CD4-positive, alpha-beta memory T cell (primary cell): ENCODE data around the gene AGPAT3. TPM values are rescaled to one million over a fixed set of nuclear protein-coding genes. Genes with fewer than 3 reads are reported as not detected.
A peak's percentile ranks its signal among the peaks of the same experiment; 100 is the strongest.
"Not testable (repeated sequence)": the region's sequence is repeated elsewhere in the genome, so short reads cannot be mapped to it uniquely, and the experiment has no call there.

ENCODE experiments used
- CTCF ChIA-PET: fragments of 350-600 bp; sonication (Branson Sonifier 250); formaldehyde crosslinking; loops from one replicate; lab custom pipeline; 2021; ENCODE audit warnings: inconsistent platforms; ENCODE audit not compliant: partially characterized antibody; lab: Charles Lee
- POLR2A ChIA-PET: fragments of 350-600 bp; sonication (Branson Sonifier 250); formaldehyde crosslinking; loops from one replicate; lab custom pipeline; 2021; ENCODE audit not compliant: partially characterized antibody; lab: Charles Lee
- DNase-seq, 5 donors: peaks; one replicate each; pipeline versions ENCODE4 v3.0.0 to v3.0.0-alpha.2; 2020 to 2022; ENCODE audit warnings: mixed read lengths in 1 of 5
- H3K27ac ChIP-seq: one replicate; pipeline ENCODE4 v1.7.0; 2013; ENCODE audit warnings: low read depth, low read length
- H3K27me3 ChIP-seq: 2 replicates; pipeline ENCODE4 v1.7.0; 2013; ENCODE audit warnings: mild to moderate bottlenecking, low read length, moderate library complexity; ENCODE audit not compliant: insufficient read depth
- H3K36me3 ChIP-seq: 2 replicates; pipeline ENCODE4 v1.7.0; 2013; ENCODE audit warnings: mild to moderate bottlenecking, low read length, moderate library complexity; ENCODE audit not compliant: insufficient read depth
- H3K4me1 ChIP-seq: 2 replicates; pipeline ENCODE4 v1.7.0; 2013; ENCODE audit warnings: mild to moderate bottlenecking, low read length, moderate library complexity; ENCODE audit not compliant: insufficient read depth
- H3K4me3 ChIP-seq, 2 donors: one replicate each; pipeline ENCODE4 v1.7.0; 2013; ENCODE audit warnings: low read length in 2 of 2, mild to moderate bottlenecking in 1 of 2
- H3K9me3 ChIP-seq, 2 donors: one replicate each; pipeline ENCODE4 v1.7.0; 2013; ENCODE audit warnings: low read length in 2 of 2, control low read depth in 1 of 2; ENCODE audit not compliant: control insufficient read depth in 1 of 2
- H3K27ac Mint-ChIP-seq, 7 donors: one replicate each; pipeline ENCODE4 v1.8.0; 2020 to 2021; ENCODE audit warnings: mixed read lengths in 7 of 7, mild to moderate bottlenecking in 6 of 7, inconsistent platforms in 3 of 7, moderate library complexity in 3 of 7
- H3K27me3 Mint-ChIP-seq, 2 donors: one replicate each; pipeline ENCODE4 v1.8.0; 2020 to 2021; ENCODE audit warnings: mixed read lengths in 2 of 2
- H3K36me3 Mint-ChIP-seq, 2 donors: one replicate each; pipeline ENCODE4 v1.8.0; 2020 to 2021; ENCODE audit warnings: mixed read lengths in 2 of 2, inconsistent platforms in 1 of 2, mild to moderate bottlenecking in 1 of 2
- H3K4me1 Mint-ChIP-seq, 4 donors: one replicate each; pipeline ENCODE4 v1.8.0; 2020 to 2021; ENCODE audit warnings: mixed read lengths in 4 of 4, mild to moderate bottlenecking in 1 of 4
- H3K4me3 Mint-ChIP-seq, 8 donors: one replicate each; pipeline ENCODE4 v1.8.0; 2020 to 2021; ENCODE audit warnings: mixed read lengths in 8 of 8, mild to moderate bottlenecking in 7 of 8, moderate library complexity in 6 of 8, inconsistent platforms in 3 of 8
- H3K9me3 Mint-ChIP-seq, 8 donors: one replicate each; pipeline ENCODE4 v1.8.0; 2020 to 2021; ENCODE audit warnings: mixed read lengths in 8 of 8, mild to moderate bottlenecking in 5 of 8, inconsistent platforms in 3 of 8, moderate library complexity in 1 of 8
- intact Hi-C: fragments of 100-400 bp; cut with micrococcal nuclease; formaldehyde crosslinking; loops from one replicate; pipeline ENCODE4 v1.15.1; 2023
- polyA plus RNA-seq, 2 donors: library from polyadenylated mRNA; unstranded; fragments of 300-500 nt; fragmentation: Illumina TruSeq; gene quantifications; one replicate each; pipeline ENCODE4 v1.2.3, GENCODE V29; 2021
- total RNA-seq, 2 experiments: library from RNA; stranded (reverse); gene quantifications; one replicate each; pipeline ENCODE4 v1.2.3, GENCODE V29; 2021

Gene AGPAT3
- total and polyA plus RNA-seq, 4 experiments from 2014 or later = 16.0 to 76.7 (median 46.7) TPM

DNA sequence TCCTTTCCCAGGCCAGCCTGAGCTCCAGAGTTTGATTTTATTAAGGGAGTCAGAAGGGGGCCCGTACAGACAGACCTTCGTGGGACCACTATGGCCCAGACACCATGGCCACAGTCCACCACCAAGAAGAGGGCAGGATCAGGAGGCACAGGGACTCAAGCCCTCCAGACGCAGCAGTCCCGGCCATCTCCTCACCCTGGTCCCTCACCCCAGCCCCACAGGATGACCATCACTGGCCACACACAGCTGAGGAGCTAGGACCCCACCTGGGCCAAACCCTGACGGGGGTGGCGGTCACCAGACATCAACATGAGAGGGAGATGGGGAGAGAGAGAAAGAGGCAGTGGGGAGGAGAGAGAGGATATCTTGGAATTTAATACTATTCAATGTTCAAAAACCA is 29.2 kb upstream of the AGPAT3 start:
- Histone ChIP-seq H3K4me1 (no peaks in the 10 kb centered on the region), H3K9me3 (no peaks in the 10 kb centered on the region), H3K4me3 (no peak overlapping the region), H3K27ac (no peak overlapping the region), H3K27me3 (no peaks in the 10 kb centered on the region), H3K36me3 (no peaks in the 10 kb centered on the region)
- DNase-seq = no peak
- no peaks in the 10 kb centered on the region for H3K36me3 Mint-ChIP-seq
- no peak overlapping the region for H3K27ac Mint-ChIP-seq
- peaks cover 31% of the 10 kb centered on the region in 2 donors for H3K27me3 Mint-ChIP-seq
- CTCF ChIA-PET = no interaction called here
- H3K9me3 Mint-ChIP-seq = no peaks in the 10 kb centered on the region
- intact Hi-C loops = no loop called here
- no peak overlapping the region for H3K4me3 Mint-ChIP-seq
- H3K4me1 Mint-ChIP-seq = no peaks in the 10 kb centered on the region
- POLR2A ChIA-PET = no interaction called here

DNA sequence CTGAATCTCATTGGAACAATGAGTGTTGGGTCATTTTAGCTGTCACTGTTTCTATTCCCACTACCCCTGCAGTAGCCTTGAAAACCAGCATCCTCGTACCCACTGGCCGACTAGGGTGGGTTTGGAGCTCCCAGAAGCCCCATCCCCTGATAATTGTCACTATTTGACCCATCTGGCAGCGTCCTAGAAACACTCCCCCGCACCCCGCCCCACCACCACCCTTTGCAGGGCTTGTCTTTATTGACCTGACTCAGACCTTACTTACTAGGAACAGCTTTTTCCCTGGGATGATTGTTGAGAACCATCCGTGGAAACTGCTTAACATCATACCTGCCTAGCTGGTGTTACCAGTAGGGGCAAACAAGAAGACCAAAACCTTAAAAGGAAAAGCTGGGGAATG is 28.4 kb upstream of the AGPAT3 start:
- Histone ChIP-seq H3K9me3 (no peaks in the 10 kb centered on the region), H3K4me3 (no peak overlapping the region), H3K27ac (no peak overlapping the region), H3K36me3 (no peaks in the 10 kb centered on the region), H3K27me3 (no peaks in the 10 kb centered on the region), H3K4me1 (no peaks in the 10 kb centered on the region)
- CTCF ChIA-PET = no interaction called here
- Mint-ChIP-seq H3K4me1 (no peaks in the 10 kb centered on the region), H3K36me3 (no peaks in the 10 kb centered on the region), H3K27me3 (peaks cover 31% of the 10 kb centered on the region in 2 donors), H3K4me3 (no peak overlapping the region), H3K9me3 (no peaks in the 10 kb centered on the region), H3K27ac (no peak overlapping the region)
- POLR2A ChIA-PET = no interaction called here
- intact Hi-C loops = no loop called here
- DNase-seq = no peak

DNA sequence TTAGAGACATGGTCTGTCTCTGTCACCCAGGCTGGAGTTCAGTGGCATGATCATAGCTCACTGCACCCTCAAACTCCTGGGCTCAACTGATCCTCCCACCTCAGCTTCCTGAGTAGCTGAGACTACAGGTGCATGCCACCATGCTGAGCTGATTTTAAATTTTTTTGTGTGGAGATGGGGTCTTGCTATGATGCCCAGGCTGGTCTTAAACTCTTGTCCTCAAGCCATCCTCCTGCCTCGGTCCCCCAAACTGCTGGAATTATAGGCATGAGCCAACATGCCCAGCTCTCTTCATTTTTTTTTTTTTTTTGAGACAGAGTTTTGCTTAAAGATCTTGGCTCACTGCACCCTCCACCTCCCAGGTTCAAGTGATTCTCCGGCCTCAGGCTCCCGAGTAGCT is 24.8 kb upstream of the AGPAT3 start:
- no peak for DNase-seq
- H3K4me3 ChIP-seq = no peak overlapping the region
- H3K36me3 Mint-ChIP-seq = no peaks in the 10 kb centered on the region
- intact Hi-C loops = no loop called here
- ChIA-PET POLR2A (no interaction called here), CTCF (interaction anchor here (0.6 kb wide), 1 partner anchor 1298 kb away, joined by 3 read pairs; no protein-coding TSS in a partner anchor)
- H3K27me3 ChIP-seq = no peaks in the 10 kb centered on the region
- H3K4me1 ChIP-seq = peaks cover 4% of the 10 kb centered on the region
- H3K4me3 Mint-ChIP-seq = no peak overlapping the region
- H3K9me3 Mint-ChIP-seq = no peaks in the 10 kb centered on the region
- H3K36me3 ChIP-seq = no peaks in the 10 kb centered on the region
- H3K9me3 ChIP-seq = no peaks in the 10 kb centered on the region
- no peak overlapping the region for H3K27ac ChIP-seq
- H3K27ac Mint-ChIP-seq = no peak overlapping the region
- H3K27me3 Mint-ChIP-seq = peaks cover 9 to 15% of the 10 kb centered on the region in 2 donors
- H3K4me1 Mint-ChIP-seq = peaks cover 5 to 7% (median 6%) of the 10 kb centered on the region in 4 donors

DNA sequence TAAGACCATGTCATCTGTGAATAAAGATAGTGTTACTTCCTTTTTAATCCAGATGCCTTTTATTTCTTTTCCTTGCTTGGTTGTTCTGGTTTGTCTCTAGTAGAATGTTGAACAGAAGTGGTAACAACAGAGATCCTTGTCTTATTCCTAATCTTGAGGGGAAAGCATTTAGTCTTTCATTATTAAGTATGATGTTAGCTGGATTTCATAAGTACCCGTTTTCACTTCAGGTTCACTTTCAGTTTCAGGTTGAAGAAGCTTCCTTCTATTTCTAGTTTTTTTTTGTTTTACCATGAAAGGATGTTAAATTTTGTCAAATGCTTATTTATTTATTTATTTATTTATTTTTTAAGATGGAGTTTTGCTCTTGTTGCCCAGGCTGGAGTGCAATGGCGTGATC is 22.3 kb upstream of the AGPAT3 start:
- Mint-ChIP-seq H3K9me3 (no peaks in the 10 kb centered on the region), H3K4me1 (peaks cover 5 to 7% (median 6%) of the 10 kb centered on the region in 4 donors), H3K36me3 (no peaks in the 10 kb centered on the region), H3K4me3 (peak overlapping the region in 4 of 8 donors; percentile 61 to 82 (median 66)), H3K27ac (peak overlapping the region in 6 of 7 donors; percentile 13 to 90 (median 70)), H3K27me3 (peaks cover 6 to 7% of the 10 kb centered on the region in 2 donors)
- peak in 1 of 5 donors; percentile 6 for DNase-seq
- H3K36me3 ChIP-seq = no peaks in the 10 kb centered on the region
- no peaks in the 10 kb centered on the region for H3K27me3 ChIP-seq
- no peak overlapping the region for H3K4me3 ChIP-seq
- ChIA-PET POLR2A (no interaction called here), CTCF (interaction anchor here (1.4 kb wide), 1 partner anchor 99 kb away, joined by 4 read pairs; no protein-coding TSS in a partner anchor)
- no peaks in the 10 kb centered on the region for H3K9me3 ChIP-seq
- no peak overlapping the region for H3K27ac ChIP-seq
- intact Hi-C loops = no loop called here
- peaks cover 4% of the 10 kb centered on the region for H3K4me1 ChIP-seq

DNA sequence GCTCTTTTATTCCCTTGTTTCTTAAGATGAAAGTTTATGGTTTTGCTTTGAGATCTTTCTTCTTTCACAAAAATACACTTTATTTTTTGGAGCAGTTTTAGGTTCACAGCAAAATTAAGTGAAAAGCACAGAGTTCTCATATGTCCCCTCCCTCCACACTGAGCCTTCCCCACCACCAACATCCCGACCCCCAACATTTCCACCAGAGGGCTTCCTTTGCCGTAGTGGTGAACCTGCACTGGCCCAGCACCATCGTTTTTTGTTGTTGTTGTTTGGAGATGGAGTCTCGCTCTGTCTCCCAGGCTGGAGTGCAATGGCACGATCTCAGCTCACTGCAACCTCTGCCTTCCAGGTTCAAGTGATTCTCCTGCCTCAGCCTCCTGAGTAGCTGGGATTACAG is 20.1 kb upstream of the AGPAT3 start:
- CTCF ChIA-PET = interaction anchor here (1.0 kb wide), 1 partner anchor 94 kb away, joined by 3 read pairs; no protein-coding TSS in a partner anchor

DNA sequence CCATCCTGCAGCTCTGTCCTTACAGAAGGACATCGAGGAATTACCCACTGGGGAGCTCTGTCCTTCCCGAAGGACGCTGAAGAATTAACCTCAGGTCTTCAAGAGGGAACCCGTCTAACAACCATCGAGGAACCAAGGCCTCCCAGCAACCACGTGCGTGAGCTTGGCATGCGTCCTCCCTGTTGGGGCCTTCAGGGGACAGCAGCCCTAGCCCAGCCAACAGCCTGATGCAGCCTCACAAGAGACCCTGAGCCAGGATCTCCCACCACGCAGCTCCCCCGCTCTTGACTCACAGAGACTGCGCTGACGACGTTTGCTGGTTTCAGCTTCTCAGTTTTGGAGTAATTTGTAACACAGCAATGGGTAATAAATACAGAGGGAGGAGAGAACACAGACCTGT is 19.6 kb upstream of the AGPAT3 start:
- H3K36me3 ChIP-seq = no peaks in the 10 kb centered on the region
- H3K4me1 Mint-ChIP-seq = peaks cover 5 to 12% (median 6%) of the 10 kb centered on the region in 4 donors
- H3K9me3 Mint-ChIP-seq = no peaks in the 10 kb centered on the region
- ChIA-PET CTCF (interaction anchor here (1.0 kb wide), 1 partner anchor 94 kb away, joined by 3 read pairs; no protein-coding TSS in a partner anchor), POLR2A (no interaction called here)
- no peak for DNase-seq
- no peaks in the 10 kb centered on the region for H3K36me3 Mint-ChIP-seq
- H3K27me3 ChIP-seq = no peaks in the 10 kb centered on the region
- peaks cover 4% of the 10 kb centered on the region for H3K4me1 ChIP-seq
- H3K4me3 ChIP-seq = no peak overlapping the region
- intact Hi-C loops = no loop called here
- no peaks in the 10 kb centered on the region for H3K27me3 Mint-ChIP-seq
- no peak overlapping the region for H3K27ac Mint-ChIP-seq
- no peak overlapping the region for H3K4me3 Mint-ChIP-seq
- no peaks in the 10 kb centered on the region for H3K9me3 ChIP-seq
- no peak overlapping the region for H3K27ac ChIP-seq

More for the DNA sequence above, 20.1 kb upstream of the AGPAT3 start:
- H3K4me3 Mint-ChIP-seq, H3K9me3 Mint-ChIP-seq, H3K27ac Mint-ChIP-seq, H3K9me3 ChIP-seq, H3K36me3 ChIP-seq, H3K4me3 ChIP-seq, H3K27me3 ChIP-seq, DNase-seq, intact Hi-C loops, H3K27ac ChIP-seq, H3K36me3 Mint-ChIP-seq, H3K27me3 Mint-ChIP-seq, POLR2A ChIA-PET, H3K4me1 ChIP-seq: not testable (repeated sequence)
- H3K4me1 Mint-ChIP-seq = peaks cover 5 to 12% (median 6%) of the 10 kb centered on the region in 4 donors

DNA sequence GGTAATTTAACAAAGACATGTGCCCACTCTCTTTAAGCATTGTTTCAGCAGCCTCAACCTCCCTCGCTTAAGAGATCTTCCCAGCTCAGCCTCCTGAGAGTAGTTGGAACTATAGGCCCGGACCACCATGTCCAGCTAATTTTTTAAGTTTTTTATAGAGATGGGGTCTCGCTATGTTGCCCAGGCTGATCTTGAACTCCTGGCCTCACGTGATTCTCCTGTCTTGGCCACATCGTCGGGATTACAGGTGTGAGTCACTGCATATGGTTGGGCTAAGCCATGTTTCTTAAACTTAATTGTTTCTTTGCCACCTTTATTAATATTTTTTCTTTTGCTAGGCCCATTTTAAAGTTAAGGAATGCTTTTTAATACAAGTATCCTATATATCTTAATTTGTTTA is 18.6 kb upstream of the AGPAT3 start:
- peaks cover 0 to 1% of the 10 kb centered on the region in 2 donors for H3K27me3 Mint-ChIP-seq
- H3K36me3 Mint-ChIP-seq = no peaks in the 10 kb centered on the region
- intact Hi-C loops = no loop called here

More for the DNA sequence above, 18.6 kb upstream of the AGPAT3 start:
- H3K27ac ChIP-seq = no peak overlapping the region
- H3K4me1 ChIP-seq = peaks cover 4% of the 10 kb centered on the region
- H3K4me3 Mint-ChIP-seq = no peak overlapping the region
- H3K4me1 Mint-ChIP-seq = peaks cover 5 to 12% (median 6%) of the 10 kb centered on the region in 4 donors
- DNase-seq = no peak
- no peak overlapping the region for H3K4me3 ChIP-seq
- POLR2A ChIA-PET = no interaction called here
- no peak overlapping the region for H3K27ac Mint-ChIP-seq
- peaks cover 0 to 4% (median 0%) of the 10 kb centered on the region in 8 donors for H3K9me3 Mint-ChIP-seq
- H3K36me3 ChIP-seq = no peaks in the 10 kb centered on the region
- H3K9me3 ChIP-seq = no peaks in the 10 kb centered on the region
- CTCF ChIA-PET = interaction anchor here (1.6 kb wide), 1 partner anchor 46 kb away, joined by 4 read pairs; no protein-coding TSS in a partner anchor
- H3K27me3 ChIP-seq = no peaks in the 10 kb centered on the region
